ENCODE measurements around the gene ZC3H15.

The ZC3H15 gene

DNA sequence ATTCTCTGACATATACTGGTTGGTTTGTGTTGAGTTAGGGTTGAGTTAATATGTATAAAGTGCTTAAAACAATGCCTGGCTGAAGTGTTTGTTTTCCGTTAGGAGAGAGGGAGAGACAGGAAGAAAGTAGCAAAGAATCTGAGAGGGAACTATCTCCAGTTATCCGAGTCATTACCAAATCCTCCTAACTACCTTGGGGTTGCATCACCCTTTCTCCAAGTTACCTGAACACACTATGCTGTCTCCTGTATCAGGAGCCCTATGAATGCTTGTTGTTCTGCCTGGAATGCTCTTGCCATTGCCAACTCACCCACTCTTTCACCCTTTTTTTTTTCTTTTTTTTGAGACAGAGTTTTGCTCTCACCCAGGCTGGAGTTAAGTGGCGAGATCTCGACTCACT lies 55.9 kb downstream of the ZC3H15 start:
- no peak for DNase-seq (ENCODE audit: low spot score)

DNA sequence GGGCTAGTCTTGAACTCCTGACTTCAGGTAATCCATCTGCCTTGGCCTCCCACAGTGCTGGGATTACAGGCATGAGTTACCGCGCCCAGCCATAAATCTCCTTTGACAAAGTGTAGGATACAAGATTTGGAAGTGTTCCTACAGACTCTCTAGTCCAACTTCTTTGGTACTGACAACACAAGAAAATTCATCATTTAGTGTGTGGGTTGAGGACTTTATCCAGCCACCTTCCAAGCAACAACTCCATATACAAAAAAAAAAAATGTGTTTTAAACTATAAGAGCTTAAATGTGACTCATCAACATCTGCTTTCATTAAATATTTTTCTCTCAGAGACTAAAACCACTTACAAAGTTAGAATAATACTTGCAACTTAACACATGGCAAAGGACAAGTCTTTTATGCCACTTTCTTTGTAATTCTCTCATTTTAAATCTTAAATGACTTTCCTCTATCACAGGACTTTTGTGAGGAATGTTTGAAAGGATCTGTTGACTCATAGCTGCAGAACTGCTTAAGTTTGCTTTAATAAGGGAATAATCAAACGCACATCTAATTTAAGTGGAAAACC lies 57.6 kb downstream of the ZC3H15 start:
- peak; percentile 47 for DNase-seq (ENCODE audit: low spot score)

DNA sequence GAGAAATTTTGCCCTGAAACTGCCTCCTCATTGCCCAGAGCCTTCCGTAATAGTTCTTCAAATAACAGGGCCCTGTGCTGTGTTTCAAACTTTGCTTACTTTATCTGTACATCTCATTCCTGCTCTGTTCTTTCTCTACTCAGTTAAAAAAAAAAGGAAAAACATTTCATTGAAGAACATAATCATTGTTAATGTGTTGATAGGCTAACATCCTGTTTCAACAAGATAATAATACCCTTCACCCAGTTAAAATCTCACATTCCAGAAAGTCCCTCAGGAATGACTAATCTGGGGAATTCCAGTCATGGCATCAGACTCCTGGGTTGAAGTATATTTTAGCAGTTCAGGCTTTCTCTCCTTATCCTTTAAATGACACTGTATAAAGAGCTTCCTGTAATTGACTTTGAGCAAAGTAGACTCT lies 58.2 kb downstream of the ZC3H15 start:
- DNase-seq (ENCODE audit: low spot score): peak; percentile 63

DNA sequence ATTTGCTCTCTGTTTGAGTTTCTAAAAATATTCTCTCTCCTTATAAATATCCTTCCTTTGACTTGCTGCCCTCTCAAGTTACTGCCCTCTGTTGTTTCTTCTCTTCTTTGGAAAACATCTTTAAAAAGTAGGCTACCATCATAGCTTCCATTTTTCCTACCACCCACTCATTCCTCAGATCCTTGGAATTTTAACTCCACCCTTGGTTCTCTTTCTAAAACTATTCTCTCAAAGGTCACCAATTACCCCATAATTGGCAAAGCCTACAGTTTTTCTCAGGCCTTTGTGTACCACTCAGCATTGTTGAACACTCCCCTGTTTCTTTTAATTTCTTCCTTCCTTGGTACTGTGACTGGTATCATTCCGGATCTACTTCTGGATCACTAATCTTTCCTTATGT lies 60.8 kb downstream of the ZC3H15 start:
- DNase-seq (ENCODE audit: low spot score): peak; percentile 50

DNA sequence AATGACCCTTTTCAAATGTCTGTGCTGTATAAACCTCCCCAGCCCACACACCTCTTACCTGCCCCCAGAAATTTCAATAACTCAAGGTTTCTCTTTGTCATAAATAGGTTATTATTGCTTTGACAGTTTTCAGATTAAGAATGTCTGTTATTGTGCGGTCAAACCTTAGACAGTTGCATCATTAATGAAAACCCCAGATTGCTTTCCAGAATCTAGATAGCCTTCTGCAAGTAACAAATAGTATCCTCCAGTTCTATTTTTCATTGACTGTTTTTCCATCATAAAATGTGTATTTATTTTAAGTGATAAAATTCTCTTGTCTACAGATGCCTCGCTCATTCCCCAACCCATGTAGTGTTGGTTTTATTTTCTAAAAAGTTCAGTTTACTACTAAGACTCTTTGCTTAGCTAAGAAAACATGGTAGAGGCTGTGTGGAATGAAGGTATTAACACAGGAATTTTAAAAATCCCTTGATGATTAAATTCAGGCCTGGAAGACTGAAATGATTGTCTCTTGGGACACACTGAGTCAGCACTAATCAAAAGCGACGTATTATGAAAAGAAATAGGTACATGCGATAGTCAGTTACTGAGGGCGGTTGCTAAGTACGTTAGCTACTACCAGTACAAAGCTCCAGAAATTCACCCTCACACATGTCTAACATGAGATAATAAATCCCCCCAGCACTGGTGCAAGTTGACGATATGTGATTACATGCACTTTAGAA lies 65.4 kb downstream of the ZC3H15 start:
- peak; percentile 16 for DNase-seq (ENCODE audit: low spot score)

DNA sequence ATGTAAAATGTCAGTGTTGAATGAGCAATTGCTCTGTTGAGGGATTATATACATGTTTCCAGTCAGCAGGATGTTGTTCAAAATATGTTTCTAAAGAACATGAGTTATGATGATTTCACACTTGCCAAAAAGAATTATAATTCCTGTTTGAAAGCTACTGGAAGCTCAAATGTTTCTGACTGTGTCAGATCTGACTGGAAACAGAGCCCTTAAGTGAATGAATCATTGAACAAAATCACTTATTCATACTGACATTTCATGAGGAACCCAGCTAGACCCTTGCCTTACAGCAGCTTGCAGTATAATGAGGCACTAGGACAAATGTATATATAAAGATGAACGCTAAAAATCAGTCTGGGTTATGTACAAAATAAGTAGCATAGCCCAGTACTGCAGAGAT lies 68.4 kb downstream of the ZC3H15 start:
- DNase-seq (ENCODE audit: low spot score): no peak

DNA sequence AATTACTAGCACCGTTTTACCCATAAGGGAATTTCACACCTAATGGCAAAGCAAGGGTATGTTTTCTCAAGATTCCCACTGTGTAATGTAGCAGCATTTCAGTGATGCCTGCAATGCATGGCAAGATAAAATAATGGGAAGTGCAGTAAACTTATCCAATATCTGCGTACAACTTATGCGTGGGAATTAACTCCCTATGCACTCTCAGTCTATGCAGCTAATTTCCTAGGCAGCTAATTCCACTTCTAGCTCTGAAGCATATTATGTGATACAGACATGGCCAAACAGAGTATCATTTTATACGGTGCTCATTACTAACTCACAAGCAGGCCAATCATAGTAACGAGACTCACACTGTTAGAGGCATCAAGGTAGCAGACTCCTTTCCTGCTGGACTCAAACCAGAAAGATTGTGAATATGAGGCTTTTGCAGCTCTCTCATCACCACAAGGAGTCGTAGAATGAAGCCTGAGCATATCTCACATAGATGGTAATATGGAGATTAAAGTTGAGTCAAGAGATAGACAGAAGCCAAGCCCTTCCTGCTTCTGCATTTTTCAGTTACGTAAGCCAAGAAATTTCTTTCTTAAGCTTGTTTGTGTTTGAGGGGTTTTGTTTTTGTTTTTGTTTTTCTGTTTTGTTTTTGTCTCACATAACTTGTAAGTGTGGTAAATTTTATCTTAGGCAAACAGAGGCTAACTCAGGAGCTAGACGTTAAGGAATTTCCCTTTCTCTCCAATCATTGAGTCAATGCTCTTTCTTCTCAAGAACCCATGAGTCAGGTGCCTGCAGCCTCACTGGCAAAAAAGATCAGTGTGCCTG lies 69.0 kb downstream of the ZC3H15 start:
- no peak for DNase-seq (ENCODE audit: low spot score)

DNA sequence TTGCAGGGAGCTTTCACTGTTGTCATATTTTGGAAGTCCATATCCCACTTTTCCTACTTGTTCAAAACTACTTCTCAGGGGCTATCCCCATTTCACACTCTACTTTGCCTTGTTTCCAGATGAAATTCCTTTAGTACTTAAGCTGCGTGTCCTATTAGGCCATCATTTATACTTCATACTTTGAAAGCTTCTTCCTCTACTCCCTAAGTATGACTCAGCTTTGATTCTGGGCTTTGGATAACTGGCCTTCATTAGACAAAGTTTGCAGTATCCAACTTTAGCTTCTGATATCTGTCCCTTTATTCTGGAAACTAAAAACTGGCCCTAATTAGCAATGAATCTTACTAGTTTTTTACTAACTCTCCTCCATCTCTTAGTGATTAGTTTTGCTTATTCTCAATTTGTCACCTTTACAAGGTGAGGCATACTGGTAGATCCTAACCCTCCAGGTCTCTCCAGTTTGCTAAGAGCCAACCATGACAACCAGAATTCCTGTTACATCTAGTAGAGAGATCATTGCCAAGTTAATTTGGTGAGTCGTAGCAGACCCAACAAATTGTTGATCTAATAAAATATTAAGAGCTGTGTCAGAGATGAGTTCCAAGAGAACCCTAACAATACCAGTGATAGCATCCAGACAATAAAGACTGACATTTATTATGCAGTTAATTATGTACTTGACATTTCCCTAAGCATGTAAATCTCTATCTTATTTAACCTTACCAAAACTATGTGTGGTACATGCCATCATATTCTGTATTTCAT lies 72.6 kb downstream of the ZC3H15 start:
- no peak for DNase-seq (ENCODE audit: low spot score)
